BLaER1 treated with 17β-estradiol and CSF1 and Interleukin-3, amounts not matched to agents 10 nM and 100 nM (cell line): ENCODE data around the gene ITSN1.

Source experiments
- H3K27ac ChIP-seq, 11 experiments: shearing (Covaris generic); formaldehyde crosslinking; 2 replicates each; pipeline ENCODE4 v1.8.1; 2022
- H3K27me3 ChIP-seq, 11 experiments: shearing (Covaris generic); formaldehyde crosslinking; 2 replicates each; pipeline ENCODE4 v1.8.1; 2022
- H3K36me3 ChIP-seq, 11 experiments: shearing (Covaris generic); formaldehyde crosslinking; 2 replicates each; pipeline ENCODE4 v1.8.1; 2022
- H3K4me1 ChIP-seq, 10 experiments: shearing (Covaris generic); formaldehyde crosslinking; 2 replicates each; pipeline ENCODE4 v1.8.1; 2022
- H3K4me2 ChIP-seq, 11 experiments: shearing (Covaris generic); formaldehyde crosslinking; 2 replicates each; pipeline ENCODE4 v1.8.1; 2022
- H3K4me3 ChIP-seq, 10 experiments: shearing (Covaris generic); formaldehyde crosslinking; 2 replicates each; pipeline ENCODE4 v1.8.1; 2022
- H3K9ac ChIP-seq, 11 experiments: shearing (Covaris generic); formaldehyde crosslinking; 2 replicates each; pipeline ENCODE4 v1.8.1; 2022
- H3K9me3 ChIP-seq, 11 experiments: shearing (Covaris generic); formaldehyde crosslinking; replicated peaks in 1 of 11; 2 replicates each; pipeline ENCODE4 v1.8.1; 2022
- H4K20me1 ChIP-seq, 11 experiments: shearing (Covaris generic); formaldehyde crosslinking; 2 replicates each; pipeline ENCODE4 v1.8.1; 2022
- Cebpa-rat ChIP-seq, 11 experiments: shearing (Covaris generic); IDR thresholded peaks; 2 replicates each; pipeline ENCODE4 v1.8.1; 2022

The ITSN1 gene

DNA sequence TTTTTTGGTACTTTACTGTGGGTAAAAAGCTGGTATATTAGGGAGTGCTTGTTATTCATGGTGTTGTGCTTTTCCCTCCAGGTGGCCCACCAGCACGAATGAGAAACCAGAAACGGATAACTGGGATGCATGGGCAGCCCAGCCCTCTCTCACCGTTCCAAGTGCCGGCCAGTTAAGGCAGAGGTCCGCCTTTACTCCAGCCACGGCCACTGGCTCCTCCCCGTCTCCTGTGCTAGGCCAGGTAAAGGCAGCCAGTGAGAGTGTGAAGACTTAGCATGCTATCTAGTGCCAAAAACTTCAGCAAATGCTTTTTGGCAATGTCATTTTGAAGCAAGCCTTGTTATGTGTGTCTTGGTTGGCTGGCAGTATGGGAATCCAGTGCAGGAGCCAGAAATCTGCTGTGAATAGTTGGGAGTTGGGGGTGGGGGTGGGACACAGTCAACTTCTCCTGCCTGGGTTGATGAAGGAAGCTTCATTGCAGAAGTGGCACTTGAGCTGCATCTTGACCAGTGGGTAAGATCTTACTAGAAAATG is 171.6 kb downstream of the ITSN1 start:
- H3K27me3 ChIP-seq: no peaks in the 10 kb centered on the region
- H3K9ac ChIP-seq: peak overlapping the region in 3 of 11 experiments; percentile 10 to 92 (median 90); a peak in 4 of 22 replicates
- peaks cover 26 to 100% (median 31%) of the 10 kb centered on the region in 10 experiments for H3K4me1 ChIP-seq
- no peaks in the 10 kb centered on the region for H3K9me3 ChIP-seq
- no peak overlapping the region for H3K4me3 ChIP-seq
- peak overlapping the region in 4 of 11 experiments; percentile 65 to 92 (median 82); a peak in 8 of 22 replicates for H3K4me2 ChIP-seq
- no peak for TF ChIP-seq Cebpa-rat (IDR thresholded peaks at IDR 0.05)
- peaks cover 0 to 63% (median 21%) of the 10 kb centered on the region in 11 experiments; a peak in 16 of 22 replicates for H3K36me3 ChIP-seq
- peak overlapping the region in 4 of 11 experiments; percentile 46 to 99 (median 96); a peak in 7 of 22 replicates for H3K27ac ChIP-seq
- H4K20me1 ChIP-seq: no peaks in the 10 kb centered on the region

- H3K27me3 ChIP-seq: no peaks in the 10 kb centered on the region
- peak overlapping the region in 3 of 11 experiments; percentile 56 to 92 (median 90); a peak in 5 of 22 replicates for H3K9ac ChIP-seq
- H3K4me2 ChIP-seq: peak overlapping the region; percentile 7 to 92 (median 64)
- no peaks in the 10 kb centered on the region for H3K9me3 ChIP-seq
- H3K4me1 ChIP-seq: peaks cover 26 to 98% (median 31%) of the 10 kb centered on the region in 10 experiments
- TF ChIP-seq Cebpa-rat (IDR thresholded peaks at IDR 0.05): no peak
- H4K20me1 ChIP-seq: no peaks in the 10 kb centered on the region
- peak overlapping the region in 4 of 11 experiments; percentile 46 to 99 (median 96); a peak in 8 of 22 replicates for H3K27ac ChIP-seq
- H3K4me3 ChIP-seq: no peak overlapping the region
- H3K36me3 ChIP-seq: peaks cover 0 to 73% (median 25%) of the 10 kb centered on the region in 11 experiments; a peak in 16 of 22 replicates
These were observed 172.9 kb downstream of the ITSN1 start for GRCh38 chr21:33815143-33815707.

GRCh38 chr21:33816174-33816573 is 173.9 kb downstream of the ITSN1 start:
- Histone ChIP-seq H3K9ac (peak overlapping the region in 2 of 11 experiments; percentile 77 to 90; a peak in 5 of 22 replicates), H3K9me3 (no peaks in the 10 kb centered on the region), H3K4me3 (no peak overlapping the region), H4K20me1 (no peaks in the 10 kb centered on the region), H3K27me3 (no peaks in the 10 kb centered on the region), H3K4me2 (peak overlapping the region in 7 of 11 experiments; percentile 11 to 92 (median 65); a peak in 12 of 22 replicates), H3K27ac (peak overlapping the region in 3 of 11 experiments; percentile 93 to 99 (median 99); a peak in 6 of 22 replicates), H3K4me1 (peaks cover 19 to 98% (median 29%) of the 10 kb centered on the region in 10 experiments), H3K36me3 (peaks cover 0 to 75% (median 25%) of the 10 kb centered on the region in 11 experiments; a peak in 16 of 22 replicates)
- TF ChIP-seq Cebpa-rat (IDR thresholded peaks at IDR 0.05): no peak

DNA sequence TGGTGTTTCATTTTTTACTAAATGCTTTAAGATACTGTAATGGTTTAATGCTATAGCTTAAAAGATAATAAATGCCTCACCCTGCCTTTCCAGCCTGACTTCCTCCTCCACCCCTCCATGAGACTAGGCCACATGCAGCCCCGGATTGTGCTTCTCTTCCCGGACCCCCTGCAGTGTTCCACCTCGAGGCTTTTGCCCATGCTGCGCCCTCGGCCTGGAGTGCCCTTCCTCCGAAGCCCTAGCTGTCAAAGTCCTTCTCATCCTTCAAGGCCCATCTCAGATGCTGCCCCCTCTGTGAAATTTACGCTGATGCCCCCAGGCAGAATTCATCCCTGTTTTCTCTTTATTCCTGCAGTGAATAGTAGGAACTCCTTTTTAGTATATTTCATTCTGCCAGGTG is 174.8 kb downstream of the ITSN1 start:
- TF ChIP-seq Cebpa-rat (IDR thresholded peaks at IDR 0.05): no peak
- H3K9ac ChIP-seq: peak overlapping the region in 1 of 11 experiments; percentile 77; a peak in 1 of 22 replicates
- peaks cover 15 to 98% (median 23%) of the 10 kb centered on the region in 10 experiments for H3K4me1 ChIP-seq
- H3K36me3 ChIP-seq: peaks cover 4 to 80% (median 25%) of the 10 kb centered on the region in 11 experiments; a peak in 16 of 22 replicates
- no peaks in the 10 kb centered on the region for H3K9me3 ChIP-seq
- H3K4me3 ChIP-seq: no peak overlapping the region
- peak overlapping the region in 3 of 11 experiments; percentile 93 to 99 (median 99); a peak in 4 of 22 replicates for H3K27ac ChIP-seq
- peak overlapping the region in 3 of 11 experiments; percentile 74 to 92 (median 91); a peak in 6 of 22 replicates for H3K4me2 ChIP-seq
- no peaks in the 10 kb centered on the region for H4K20me1 ChIP-seq
- no peaks in the 10 kb centered on the region for H3K27me3 ChIP-seq

- peak overlapping the region in 3 of 11 experiments; percentile 93 to 99 (median 99); a peak in 6 of 22 replicates for H3K27ac ChIP-seq
- H3K27me3 ChIP-seq: no peaks in the 10 kb centered on the region
- TF ChIP-seq Cebpa-rat (IDR thresholded peaks at IDR 0.05): no peak
- H3K9me3 ChIP-seq: no peaks in the 10 kb centered on the region
- H3K4me1 ChIP-seq: peaks cover 15 to 97% (median 23%) of the 10 kb centered on the region in 10 experiments
- peaks cover 4 to 82% (median 25%) of the 10 kb centered on the region in 11 experiments; a peak in 17 of 22 replicates for H3K36me3 ChIP-seq
- no peaks in the 10 kb centered on the region for H4K20me1 ChIP-seq
- H3K4me2 ChIP-seq: peak overlapping the region in 3 of 11 experiments; percentile 74 to 92 (median 91); a peak in 6 of 22 replicates
- H3K4me3 ChIP-seq: no peak overlapping the region
- H3K9ac ChIP-seq: no peak overlapping the region; a peak in 1 of 22 replicates
These were observed 175.6 kb downstream of the ITSN1 start for GRCh38 chr21:33817663-33818451.

- Histone ChIP-seq H3K36me3 (peaks cover 4 to 90% (median 25%) of the 10 kb centered on the region in 11 experiments; a peak in 14 of 22 replicates), H3K27ac (peak overlapping the region in 1 of 11 experiments; percentile 12; a peak in 1 of 22 replicates), H3K9ac (no peak overlapping the region)
These were observed 178.0 kb downstream of the ITSN1 start for GRCh38 chr21:33820230-33820770.

DNA sequence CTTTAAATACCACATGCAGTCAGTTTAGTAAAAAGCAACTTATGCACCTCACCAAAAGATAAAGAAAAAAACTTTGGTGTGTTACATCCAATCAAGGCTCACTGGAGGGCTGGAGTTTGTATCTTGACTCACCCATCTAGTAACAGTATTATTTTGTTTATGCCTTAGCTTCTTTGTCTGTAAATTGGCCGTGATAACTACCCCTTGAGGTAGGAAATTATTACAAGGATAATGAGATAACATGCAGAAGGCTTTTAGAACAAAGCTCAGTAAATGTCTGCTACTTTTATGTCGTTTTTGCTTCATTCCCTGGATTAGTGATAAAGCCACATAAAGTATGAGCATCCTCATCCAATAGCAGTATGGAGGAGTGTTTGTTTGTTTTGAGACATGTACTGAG is 178.5 kb downstream of the ITSN1 start:
- peaks cover 0 to 75% (median 9%) of the 10 kb centered on the region in 10 experiments; a peak in 16 of 20 replicates for H3K4me1 ChIP-seq
- no peak overlapping the region for H3K9ac ChIP-seq
- peak overlapping the region in 2 of 11 experiments; percentile 10 to 12; a peak in 1 of 22 replicates for H3K27ac ChIP-seq
- peaks cover 4 to 95% (median 25%) of the 10 kb centered on the region in 11 experiments; a peak in 14 of 22 replicates for H3K36me3 ChIP-seq
- H3K9me3 ChIP-seq: no peaks in the 10 kb centered on the region
- H3K27me3 ChIP-seq: no peaks in the 10 kb centered on the region
- no peak overlapping the region for H3K4me3 ChIP-seq
- no peaks in the 10 kb centered on the region for H4K20me1 ChIP-seq
- H3K4me2 ChIP-seq: peak overlapping the region in 2 of 11 experiments; percentile 43 to 54; a peak in 3 of 22 replicates
- no peak for TF ChIP-seq Cebpa-rat (IDR thresholded peaks at IDR 0.05)

More at GRCh38 chr21:33820230-33820770, 178.0 kb downstream of the ITSN1 start:
- Histone ChIP-seq H3K9me3 (no peaks in the 10 kb centered on the region), H3K27me3 (no peaks in the 10 kb centered on the region), H4K20me1 (no peaks in the 10 kb centered on the region), H3K4me2 (peak overlapping the region in 2 of 11 experiments; percentile 43 to 54; a peak in 3 of 22 replicates), H3K4me3 (no peak overlapping the region), H3K4me1 (peaks cover 4 to 80% (median 14%) of the 10 kb centered on the region in 10 experiments)
- TF ChIP-seq Cebpa-rat (IDR thresholded peaks at IDR 0.05): no peak
